Prostate gland (tissue), 2 donors: ENCODE measurements around the gene DAPK1.

ENCODE experiments used
- CTCF ChIP-seq, 4 experiments: fragments of 200-600 bp in 2 of 4; fragments of 450-650 bp in 2 of 4; sonication (generic) in 2 of 4; IDR thresholded peaks; 1 replicate in 3 of 4; 2 replicates in 1 of 4; pipeline ENCODE4 v1.5.1; 2016 to 2019; ENCODE audit warnings: antibody characterized with exemption in 4 of 4, mild to moderate bottlenecking in 2 of 4, moderate library complexity in 2 of 4
- POLR2A ChIP-seq: fragments of 450-650 bp; IDR thresholded peaks from one replicate; pipeline ENCODE4 v1.6.1; 2016; ENCODE audit warnings: antibody characterized with exemption, mild to moderate bottlenecking

GRCh38 chr9:87710443-87710842 is 212.8 kb downstream of the DAPK1 start:
- TF ChIP-seq CTCF (IDR thresholded peaks at IDR 0.05) (no peak), POLR2A (no peak)
